ENCODE data around the gene SMIM41.

The SMIM41 gene

DNA sequence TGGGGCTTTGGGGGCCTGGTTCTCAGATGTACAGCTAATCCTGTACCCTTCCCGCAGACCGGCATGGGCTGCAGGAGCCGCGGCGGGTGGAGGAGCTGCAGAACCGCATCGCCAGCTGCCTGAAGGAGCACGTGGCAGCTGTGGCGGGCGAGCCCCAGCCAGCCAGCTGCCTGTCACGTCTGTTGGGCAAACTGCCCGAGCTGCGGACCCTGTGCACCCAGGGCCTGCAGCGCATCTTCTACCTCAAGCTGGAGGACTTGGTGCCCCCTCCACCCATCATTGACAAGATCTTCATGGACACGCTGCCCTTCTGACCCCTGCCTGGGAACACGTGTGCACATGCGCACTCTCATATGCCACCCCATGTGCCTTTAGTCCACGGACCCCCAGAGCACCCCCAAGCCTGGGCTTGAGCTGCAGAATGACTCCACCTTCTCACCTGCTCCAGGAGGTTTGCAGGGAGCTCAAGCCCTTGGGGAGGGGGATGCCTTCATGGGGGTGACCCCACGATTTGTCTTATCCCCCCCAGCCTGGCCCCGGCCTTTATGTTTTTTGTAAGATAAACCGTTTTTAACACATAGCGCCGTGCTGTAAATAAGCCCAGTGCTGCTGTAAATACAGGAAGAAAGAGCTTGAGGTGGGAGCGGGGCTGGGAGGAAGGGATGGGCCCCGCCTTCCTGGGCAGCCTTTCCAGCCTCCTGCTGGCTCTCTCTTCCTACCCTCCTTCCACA lies 20.7 kb upstream of the SMIM41 start:
- Histone ChIP-seq H3K36me3 (ENCODE audit: control insufficient read depth, low read length) (peaks cover 42% of the 10 kb centered on the region), H3F3A (ENCODE audit: control insufficient read depth, insufficient read depth) (peaks cover 3% of the 10 kb centered on the region; the same call in 1 of the 2 replicates), H3K4me3 (ENCODE audit: low read length) (no peak overlapping the region), H3K4me1 (ENCODE audit: control insufficient read depth, low read length) (peaks cover 16% of the 10 kb centered on the region), H3K9me2 (replicated peaks; ENCODE audit: control insufficient read depth, low read length) (no peaks in the 10 kb centered on the region), H4K20me1 (ENCODE audit: control insufficient read depth, insufficient read depth, low read depth, low read length) (no peaks in the 10 kb centered on the region), H3K4me2 (ENCODE audit: low read length) (no peak overlapping the region), H3K79me2 (ENCODE audit: control insufficient read depth, low read length) (no peaks in the 10 kb centered on the region), H3K27ac (ENCODE audit: low read depth, low read length) (0 out of 2 replicates have a peak overlapping the region, but pooled peaks have one; percentile 4), H3K9me3 (ENCODE audit: control insufficient read depth, insufficient read depth, low read length) (no peaks in the 10 kb centered on the region), H3K27me3 (ENCODE audit: control insufficient read depth, low read length) (no peaks in the 10 kb centered on the region)
- TF ChIP-seq EZH2phosphoT487 (IDR thresholded peaks at IDR 0.05; ENCODE audit: borderline replicate concordance, low read length) = no peak
- TF ChIP-seq, protein P1, sequence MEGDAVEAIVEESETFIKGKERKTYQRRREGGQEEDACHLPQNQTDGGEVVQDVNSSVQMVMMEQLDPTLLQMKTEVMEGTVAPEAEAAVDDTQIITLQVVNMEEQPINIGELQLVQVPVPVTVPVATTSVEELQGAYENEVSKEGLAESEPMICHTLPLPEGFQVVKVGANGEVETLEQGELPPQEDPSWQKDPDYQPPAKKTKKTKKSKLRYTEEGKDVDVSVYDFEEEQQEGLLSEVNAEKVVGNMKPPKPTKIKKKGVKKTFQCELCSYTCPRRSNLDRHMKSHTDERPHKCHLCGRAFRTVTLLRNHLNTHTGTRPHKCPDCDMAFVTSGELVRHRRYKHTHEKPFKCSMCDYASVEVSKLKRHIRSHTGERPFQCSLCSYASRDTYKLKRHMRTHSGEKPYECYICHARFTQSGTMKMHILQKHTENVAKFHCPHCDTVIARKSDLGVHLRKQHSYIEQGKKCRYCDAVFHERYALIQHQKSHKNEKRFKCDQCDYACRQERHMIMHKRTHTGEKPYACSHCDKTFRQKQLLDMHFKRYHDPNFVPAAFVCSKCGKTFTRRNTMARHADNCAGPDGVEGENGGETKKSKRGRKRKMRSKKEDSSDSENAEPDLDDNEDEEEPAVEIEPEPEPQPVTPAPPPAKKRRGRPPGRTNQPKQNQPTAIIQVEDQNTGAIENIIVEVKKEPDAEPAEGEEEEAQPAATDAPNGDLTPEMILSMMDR (IDR thresholded peaks at IDR 0.05; ENCODE audit: low read depth, low read length, poor library complexity, severe bottlenecking) = no peak

DNA sequence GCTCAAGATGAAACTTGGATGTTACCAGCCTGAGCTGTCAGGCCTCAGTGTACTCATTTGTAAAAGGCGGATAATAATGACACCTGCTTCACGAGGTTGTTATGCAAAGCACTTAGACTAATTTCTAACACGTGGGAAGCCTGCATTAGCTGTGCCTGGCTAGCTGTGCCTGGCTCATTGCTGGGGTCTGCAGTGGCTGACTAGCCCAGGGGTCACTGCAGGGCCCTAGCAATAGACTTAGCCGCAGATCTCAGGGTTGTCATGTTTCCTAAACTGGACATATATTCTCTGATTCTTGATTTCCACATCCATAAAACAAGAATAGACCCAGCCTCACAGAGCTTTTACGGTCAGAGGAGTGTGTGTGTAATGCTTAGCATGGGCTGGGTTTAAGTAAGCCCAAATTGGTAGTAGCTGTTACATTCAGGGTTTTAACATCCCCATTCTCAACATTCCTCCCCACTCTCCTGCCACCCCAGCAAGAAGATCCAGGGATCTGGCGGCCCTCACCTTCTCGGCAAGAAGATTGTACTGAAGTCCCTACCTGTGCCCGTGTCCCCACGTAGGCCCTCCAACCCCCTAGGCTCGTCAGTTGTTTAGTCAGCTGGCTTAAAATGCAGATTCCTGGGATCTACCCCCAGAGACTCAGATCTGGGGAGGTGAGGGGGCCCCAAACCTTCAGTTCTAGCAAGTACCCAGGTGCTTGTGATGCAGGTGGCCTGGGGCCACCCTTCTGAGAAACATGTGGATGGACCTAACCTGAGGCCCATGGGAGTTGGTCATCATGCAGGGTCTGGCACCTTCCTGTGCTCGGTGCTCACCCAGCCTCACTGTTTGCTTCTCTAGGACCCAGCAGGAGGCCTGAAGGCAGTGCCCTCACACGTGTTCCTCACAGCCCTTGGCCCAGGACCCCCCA lies 19.7 kb upstream of the SMIM41 start:
- peaks cover 34% of the 10 kb centered on the region for H3K36me3 ChIP-seq (ENCODE audit: control insufficient read depth, low read length)
- peaks cover 3% of the 10 kb centered on the region; the same call in 1 of the 2 replicates for H3F3A ChIP-seq (ENCODE audit: control insufficient read depth, insufficient read depth)
- H3K9me2 ChIP-seq (replicated peaks; ENCODE audit: control insufficient read depth, low read length) = no peaks in the 10 kb centered on the region
- peaks cover 16% of the 10 kb centered on the region for H3K4me1 ChIP-seq (ENCODE audit: control insufficient read depth, low read length)
- no peak overlapping the region for H3K4me3 ChIP-seq (ENCODE audit: low read length)
- no peaks in the 10 kb centered on the region for H3K27me3 ChIP-seq (ENCODE audit: control insufficient read depth, low read length)
- TF ChIP-seq, protein P1 (IDR thresholded peaks at IDR 0.05; ENCODE audit: low read depth, low read length, poor library complexity, severe bottlenecking) = no peak
- TF ChIP-seq EZH2phosphoT487 (IDR thresholded peaks at IDR 0.05; ENCODE audit: borderline replicate concordance, low read length) = no peak
- no peaks in the 10 kb centered on the region for H3K79me2 ChIP-seq (ENCODE audit: control insufficient read depth, low read length)
- peak overlapping the region; percentile 12; the same call in 1 of the 2 replicates for H3K4me2 ChIP-seq (ENCODE audit: low read length)
- H4K20me1 ChIP-seq (ENCODE audit: control insufficient read depth, insufficient read depth, low read depth, low read length) = no peaks in the 10 kb centered on the region
- no peaks in the 10 kb centered on the region for H3K9me3 ChIP-seq (ENCODE audit: control insufficient read depth, insufficient read depth, low read length)
- no peak overlapping the region for H3K27ac ChIP-seq (ENCODE audit: low read depth, low read length)

DNA sequence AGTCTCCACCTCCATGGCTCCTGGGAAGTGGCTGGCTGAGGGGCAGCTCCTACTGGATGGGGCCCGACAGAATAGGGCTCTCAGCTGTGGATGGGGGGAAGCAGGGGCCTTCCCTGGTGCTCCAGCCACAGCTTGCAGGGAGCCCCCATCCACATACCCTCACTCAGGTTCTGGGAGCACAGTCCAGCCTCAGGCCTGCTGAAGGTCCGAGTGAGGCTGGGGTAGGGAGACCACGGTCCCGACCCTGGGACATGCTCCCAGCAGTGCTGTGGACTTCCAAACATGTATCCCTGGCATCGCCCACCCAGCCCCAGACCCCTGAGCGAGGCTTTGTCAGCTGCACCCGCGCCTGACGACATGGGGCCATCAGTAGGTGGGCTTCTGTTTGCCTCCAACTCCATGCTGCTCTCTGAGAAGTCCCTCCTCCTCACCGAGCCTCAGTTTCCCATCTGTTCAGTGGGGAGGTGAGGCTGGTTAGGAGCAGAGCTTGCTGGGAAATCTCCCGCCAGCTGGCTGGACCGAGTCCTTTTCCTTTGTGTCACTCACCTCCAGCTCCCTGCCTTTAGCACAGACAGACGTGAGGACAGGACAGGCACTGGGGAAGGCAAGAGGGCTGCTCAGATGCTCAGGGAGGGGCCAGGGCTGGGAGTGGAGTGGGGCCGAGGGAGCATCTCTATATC lies 18.9 kb upstream of the SMIM41 start:
- no peaks in the 10 kb centered on the region for H3K79me2 ChIP-seq (ENCODE audit: control insufficient read depth, low read length)
- H3K9me2 ChIP-seq (replicated peaks; ENCODE audit: control insufficient read depth, low read length) = no peaks in the 10 kb centered on the region
- H3K4me3 ChIP-seq (ENCODE audit: low read length) = no peak overlapping the region
- no peak for TF ChIP-seq EZH2phosphoT487 (IDR thresholded peaks at IDR 0.05; ENCODE audit: borderline replicate concordance, low read length)
- TF ChIP-seq, protein P1 (IDR thresholded peaks at IDR 0.05; ENCODE audit: low read depth, low read length, poor library complexity, severe bottlenecking) = no peak
- H3K27ac ChIP-seq (ENCODE audit: low read depth, low read length) = no peak overlapping the region
- H3K36me3 ChIP-seq (ENCODE audit: control insufficient read depth, low read length) = peaks cover 30% of the 10 kb centered on the region
- no peaks in the 10 kb centered on the region for H4K20me1 ChIP-seq (ENCODE audit: control insufficient read depth, insufficient read depth, low read depth, low read length)
- no peak overlapping the region for H3K4me2 ChIP-seq (ENCODE audit: low read length)
- no peaks in the 10 kb centered on the region; the same call in 1 of the 2 replicates for H3K27me3 ChIP-seq (ENCODE audit: control insufficient read depth, low read length)
- peaks cover 16% of the 10 kb centered on the region for H3K4me1 ChIP-seq (ENCODE audit: control insufficient read depth, low read length)
- H3F3A ChIP-seq (ENCODE audit: control insufficient read depth, insufficient read depth) = peaks cover 3% of the 10 kb centered on the region; the same call in 1 of the 2 replicates
- no peaks in the 10 kb centered on the region for H3K9me3 ChIP-seq (ENCODE audit: control insufficient read depth, insufficient read depth, low read length)

Data from DOHH2 (cell line).